ENCODE data around the gene PNMA3.

DNA sequence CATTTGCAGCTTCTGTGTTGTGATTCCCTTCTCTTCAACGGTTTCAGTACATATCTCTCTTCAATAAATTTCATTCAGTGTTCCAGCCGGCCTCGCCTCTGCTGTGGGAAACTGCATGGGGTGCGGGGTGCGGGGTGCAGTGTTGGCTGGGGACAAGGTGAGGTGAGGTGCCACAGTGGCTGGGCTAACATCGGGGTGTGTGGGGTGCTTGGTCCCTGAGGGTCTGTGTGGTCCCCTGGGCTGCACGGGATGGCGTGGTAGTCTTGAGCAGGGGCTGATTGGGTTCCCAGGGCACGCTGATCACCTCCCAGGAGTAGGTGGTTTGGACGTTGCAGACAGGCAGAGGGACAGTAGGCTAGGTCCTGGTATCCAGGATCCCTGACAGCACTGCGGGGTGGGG lies 18.7 kb downstream of the PNMA3 start:
- TF ChIP-seq, protein P1, sequence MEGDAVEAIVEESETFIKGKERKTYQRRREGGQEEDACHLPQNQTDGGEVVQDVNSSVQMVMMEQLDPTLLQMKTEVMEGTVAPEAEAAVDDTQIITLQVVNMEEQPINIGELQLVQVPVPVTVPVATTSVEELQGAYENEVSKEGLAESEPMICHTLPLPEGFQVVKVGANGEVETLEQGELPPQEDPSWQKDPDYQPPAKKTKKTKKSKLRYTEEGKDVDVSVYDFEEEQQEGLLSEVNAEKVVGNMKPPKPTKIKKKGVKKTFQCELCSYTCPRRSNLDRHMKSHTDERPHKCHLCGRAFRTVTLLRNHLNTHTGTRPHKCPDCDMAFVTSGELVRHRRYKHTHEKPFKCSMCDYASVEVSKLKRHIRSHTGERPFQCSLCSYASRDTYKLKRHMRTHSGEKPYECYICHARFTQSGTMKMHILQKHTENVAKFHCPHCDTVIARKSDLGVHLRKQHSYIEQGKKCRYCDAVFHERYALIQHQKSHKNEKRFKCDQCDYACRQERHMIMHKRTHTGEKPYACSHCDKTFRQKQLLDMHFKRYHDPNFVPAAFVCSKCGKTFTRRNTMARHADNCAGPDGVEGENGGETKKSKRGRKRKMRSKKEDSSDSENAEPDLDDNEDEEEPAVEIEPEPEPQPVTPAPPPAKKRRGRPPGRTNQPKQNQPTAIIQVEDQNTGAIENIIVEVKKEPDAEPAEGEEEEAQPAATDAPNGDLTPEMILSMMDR (conservative IDR thresholded peaks at IDR 0.05; ENCODE audit: low read depth in 2 of 2): no peak
- TF ChIP-seq EZH2phosphoT487 (IDR thresholded peaks at IDR 0.05; ENCODE audit: unreplicated experiment): no peak
- no peak for TF ChIP-seq POLR2AphosphoS5 (IDR thresholded peaks at IDR 0.05; ENCODE audit: low read depth)
- TF ChIP-seq CREB1 (CRISPR knock-in tag; IDR thresholded peaks at IDR 0.05; ENCODE audit: low read depth): no peak
- TF ChIP-seq EZH2 (IDR thresholded peaks at IDR 0.05; ENCODE audit: low read depth, unreplicated experiment): no peak
- TF ChIP-seq JUNB (IDR thresholded peaks at IDR 0.05; ENCODE audit: unreplicated experiment): no peak
- TF ChIP-seq, protein P2, sequence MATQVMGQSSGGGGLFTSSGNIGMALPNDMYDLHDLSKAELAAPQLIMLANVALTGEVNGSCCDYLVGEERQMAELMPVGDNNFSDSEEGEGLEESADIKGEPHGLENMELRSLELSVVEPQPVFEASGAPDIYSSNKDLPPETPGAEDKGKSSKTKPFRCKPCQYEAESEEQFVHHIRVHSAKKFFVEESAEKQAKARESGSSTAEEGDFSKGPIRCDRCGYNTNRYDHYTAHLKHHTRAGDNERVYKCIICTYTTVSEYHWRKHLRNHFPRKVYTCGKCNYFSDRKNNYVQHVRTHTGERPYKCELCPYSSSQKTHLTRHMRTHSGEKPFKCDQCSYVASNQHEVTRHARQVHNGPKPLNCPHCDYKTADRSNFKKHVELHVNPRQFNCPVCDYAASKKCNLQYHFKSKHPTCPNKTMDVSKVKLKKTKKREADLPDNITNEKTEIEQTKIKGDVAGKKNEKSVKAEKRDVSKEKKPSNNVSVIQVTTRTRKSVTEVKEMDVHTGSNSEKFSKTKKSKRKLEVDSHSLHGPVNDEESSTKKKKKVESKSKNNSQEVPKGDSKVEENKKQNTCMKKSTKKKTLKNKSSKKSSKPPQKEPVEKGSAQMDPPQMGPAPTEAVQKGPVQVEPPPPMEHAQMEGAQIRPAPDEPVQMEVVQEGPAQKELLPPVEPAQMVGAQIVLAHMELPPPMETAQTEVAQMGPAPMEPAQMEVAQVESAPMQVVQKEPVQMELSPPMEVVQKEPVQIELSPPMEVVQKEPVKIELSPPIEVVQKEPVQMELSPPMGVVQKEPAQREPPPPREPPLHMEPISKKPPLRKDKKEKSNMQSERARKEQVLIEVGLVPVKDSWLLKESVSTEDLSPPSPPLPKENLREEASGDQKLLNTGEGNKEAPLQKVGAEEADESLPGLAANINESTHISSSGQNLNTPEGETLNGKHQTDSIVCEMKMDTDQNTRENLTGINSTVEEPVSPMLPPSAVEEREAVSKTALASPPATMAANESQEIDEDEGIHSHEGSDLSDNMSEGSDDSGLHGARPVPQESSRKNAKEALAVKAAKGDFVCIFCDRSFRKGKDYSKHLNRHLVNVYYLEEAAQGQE (IDR thresholded peaks at IDR 0.05; ENCODE audit: unreplicated experiment): no peak

Measured in GM23338 (cell line).